H54 (cell line): ENCODE data around the gene MAST2.
"Not testable (repeated sequence)": the region's sequence is repeated elsewhere in the genome, so short reads cannot be mapped to it uniquely, and the experiment has no call there.

ENCODE experiments used
- DNase-seq: peaks from one replicate; pipeline ENCODE4 v3.0.0; 2011; ENCODE audit warnings: low spot score, mixed read lengths; ENCODE audit not compliant: insufficient read length
- FAIRE-seq: peaks from 3 replicates; lab custom pipeline; 2011; peaks lifted over from hg19 to GRCh38; lab: Jason Lieb, UNC
- POLR2A ChIP-seq: IDR thresholded peaks from 2 replicates; pipeline ENCODE4 v1.6.1; 2011; ENCODE audit warnings: low read depth, mild to moderate bottlenecking, low read length

Gene MAST2

DNA sequence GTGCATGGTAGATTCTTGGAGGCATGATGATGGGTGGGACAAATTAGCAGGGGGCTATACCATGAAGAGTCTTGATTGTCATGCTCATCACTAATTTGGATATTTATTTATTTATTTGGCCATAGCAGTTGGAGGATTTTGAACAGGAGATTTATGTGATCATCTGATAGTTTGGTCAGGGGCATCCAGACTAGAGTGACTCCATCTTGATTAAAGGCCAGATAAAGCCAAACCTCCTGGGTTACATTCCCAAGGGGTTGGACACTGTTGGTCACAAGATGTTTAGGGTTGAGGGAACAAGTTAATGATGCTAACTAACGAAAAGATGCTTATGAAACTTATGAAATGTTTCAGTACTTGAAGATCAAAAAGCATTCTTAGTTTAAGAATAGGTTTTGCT lies 139.8 kb downstream of the MAST2 start:
- no peak for TF ChIP-seq POLR2A
- DNase-seq = no peak
- FAIRE-seq = no peak

DNA sequence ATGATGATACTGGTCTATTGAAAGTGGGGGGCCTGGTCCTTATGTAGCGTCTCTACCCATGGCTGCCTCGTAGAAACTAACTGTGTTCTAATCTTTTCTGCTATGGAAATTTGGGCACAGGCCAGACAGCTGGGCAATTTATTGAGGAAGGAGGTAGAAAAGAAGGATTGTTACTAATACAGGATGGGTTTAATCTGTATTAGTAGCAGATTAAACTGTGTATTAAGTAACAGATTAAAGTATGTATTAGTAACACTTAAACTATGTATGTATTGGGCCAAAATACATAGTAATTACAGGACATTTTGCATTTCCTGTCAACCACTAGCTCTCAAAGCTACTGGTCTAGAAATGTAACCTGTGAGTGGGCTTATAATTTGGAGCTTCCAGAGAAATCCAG lies 142.0 kb downstream of the MAST2 start:
- DNase-seq = no peak
- no peak for FAIRE-seq
- no peak for TF ChIP-seq POLR2A

GRCh38 chr1:45949462-45949861 lies 146.1 kb downstream of the MAST2 start:
- DNase-seq, FAIRE-seq: not testable (repeated sequence)

DNA sequence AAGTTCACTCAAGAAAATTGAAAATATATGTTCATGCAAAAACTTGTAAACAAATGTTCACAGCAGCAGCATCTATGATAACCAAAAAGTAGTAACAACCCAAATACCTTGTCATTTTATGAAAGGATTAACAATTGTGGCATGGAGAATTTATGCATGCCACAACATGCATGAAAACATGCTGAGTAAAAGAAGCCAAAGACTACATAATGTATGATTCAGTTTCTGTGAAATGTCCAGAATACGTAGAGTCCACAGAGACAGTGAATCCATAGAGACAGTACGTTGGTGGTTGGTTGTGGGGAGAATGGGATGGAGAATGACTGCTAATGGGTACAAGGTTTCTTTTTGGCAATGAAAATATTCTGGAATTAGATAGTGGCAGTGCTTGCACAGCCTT lies 148.7 kb downstream of the MAST2 start:
- no peak for TF ChIP-seq POLR2A
- FAIRE-seq = no peak
- DNase-seq = no peak

GRCh38 chr1:45953934-45954847 lies 150.8 kb downstream of the MAST2 start:
- FAIRE-seq (peak; percentile 84), DNase-seq (no peak)
- no peak for TF ChIP-seq POLR2A

DNA sequence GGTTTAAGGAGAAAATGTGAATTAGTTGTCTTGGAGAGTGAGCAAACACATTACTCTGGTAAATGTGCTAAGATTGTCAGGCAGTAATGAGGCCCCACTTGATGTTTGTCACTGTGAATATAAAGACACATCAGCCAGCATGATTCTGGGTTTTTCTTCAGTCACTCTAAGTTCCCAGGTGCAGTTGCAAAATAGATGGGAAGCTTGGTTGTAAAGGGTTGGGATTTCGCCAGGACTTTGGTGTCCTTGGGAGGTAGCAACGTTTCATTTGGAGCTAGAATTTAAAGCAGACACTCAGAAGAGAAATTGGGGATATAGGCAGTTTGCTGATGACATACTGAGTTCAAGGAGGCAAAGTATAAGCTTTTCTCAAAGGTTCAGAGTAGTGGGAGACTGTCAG lies 154.3 kb downstream of the MAST2 start:
- FAIRE-seq = no peak
- no peak for DNase-seq
- no peak for TF ChIP-seq POLR2A

GRCh38 chr1:45958317-45958716 lies 154.9 kb downstream of the MAST2 start:
- no peak for FAIRE-seq

DNA sequence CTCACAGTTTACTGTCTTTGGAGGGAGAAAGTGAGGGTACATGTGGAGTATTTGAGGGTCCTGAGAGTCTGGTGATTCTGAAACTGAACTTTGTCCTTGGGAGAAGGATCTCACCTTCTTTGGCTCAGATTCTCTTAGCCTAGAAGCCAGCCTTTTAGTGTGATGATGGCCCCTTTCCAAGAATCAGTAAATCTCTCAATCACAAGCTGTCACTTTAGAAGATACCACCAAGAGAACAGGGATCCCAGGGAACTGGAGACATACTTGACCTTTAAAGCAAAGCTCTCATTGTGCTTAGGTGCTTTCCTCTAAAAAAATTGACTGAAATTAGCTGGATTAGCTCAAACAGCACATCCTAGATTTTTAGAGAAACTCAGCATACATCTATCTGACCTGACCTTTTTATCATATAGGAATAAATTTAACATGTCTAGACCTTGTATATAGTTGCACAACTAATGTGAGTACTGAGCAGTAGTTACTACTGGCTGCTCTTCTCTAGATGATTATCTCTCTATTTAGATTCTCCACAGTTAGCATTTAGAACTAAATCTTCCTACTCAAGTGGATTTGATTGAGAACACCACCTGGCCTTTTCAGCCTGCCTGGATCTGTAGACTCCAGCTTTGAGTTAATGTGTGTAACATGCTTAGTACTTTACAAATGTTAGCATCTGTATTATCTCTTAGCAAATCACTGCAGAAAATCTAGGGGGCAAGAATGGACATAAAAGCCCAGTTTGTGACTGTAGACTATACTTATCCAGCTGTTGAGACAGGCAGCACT lies 157.7 kb downstream of the MAST2 start:
- DNase-seq (no peak), FAIRE-seq (no peak)
- no peak for TF ChIP-seq POLR2A

More at GRCh38 chr1:45958317-45958716, 154.9 kb downstream of the MAST2 start:
- no peak for DNase-seq
- TF ChIP-seq POLR2A = no peak

DNA sequence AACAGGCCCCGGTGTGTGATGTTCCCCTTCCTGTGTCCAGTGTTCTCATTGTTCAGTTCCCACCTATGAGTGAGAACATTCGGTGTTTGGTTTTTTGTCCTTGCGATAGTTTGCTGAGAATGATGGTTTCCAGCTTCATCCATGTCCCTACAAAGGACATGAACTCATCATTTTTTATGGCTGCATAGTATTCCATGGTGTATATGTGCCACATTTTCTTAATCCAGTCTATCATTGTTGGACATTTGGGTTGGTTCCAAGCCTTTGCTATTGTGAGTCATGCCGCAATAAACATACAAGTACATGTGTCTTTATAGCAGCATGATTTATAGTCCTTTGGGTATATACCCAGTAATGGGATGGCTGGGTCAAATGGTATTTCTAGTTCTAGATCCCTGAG lies 158.5 kb downstream of the MAST2 start:
- DNase-seq, FAIRE-seq: not testable (repeated sequence)

DNA sequence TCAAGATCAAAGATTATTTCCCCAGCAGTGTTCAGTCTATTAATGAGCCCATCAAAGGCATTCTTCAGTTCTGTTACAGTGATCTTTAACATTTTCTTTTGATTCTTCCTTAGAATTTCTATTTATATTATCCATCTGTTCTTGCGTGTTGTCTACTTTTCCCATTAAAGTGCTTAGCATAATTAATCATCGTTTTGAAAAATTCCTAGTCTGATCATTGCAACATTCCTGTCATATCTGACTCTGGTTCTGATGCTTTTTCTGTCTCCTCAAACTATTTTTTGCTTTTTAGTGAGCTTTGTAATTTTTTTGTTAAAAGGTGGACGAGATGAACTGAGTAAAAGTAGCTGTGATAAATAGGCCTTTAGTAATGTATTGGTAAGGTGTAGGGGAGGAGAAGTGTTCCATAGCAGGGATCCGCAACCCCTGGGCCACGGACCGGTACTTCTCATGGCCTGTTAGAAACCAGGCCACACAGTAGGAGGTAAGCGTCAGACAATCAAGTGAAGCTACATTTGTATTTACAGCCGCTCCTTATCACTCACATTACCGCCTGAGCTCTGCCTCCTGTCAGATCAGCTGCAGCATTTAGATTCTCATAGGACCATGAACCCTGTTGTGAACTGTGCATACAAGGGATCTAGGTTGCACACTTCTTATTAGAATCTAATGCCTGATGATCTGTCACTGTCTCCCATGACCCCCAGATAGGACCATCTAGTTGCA lies 165.7 kb downstream of the MAST2 start:
- no peak for FAIRE-seq
- TF ChIP-seq POLR2A = no peak

GRCh38 chr1:45969866-45970265 lies 166.5 kb downstream of the MAST2 start:
- no peak for FAIRE-seq
- DNase-seq = no peak
- no peak for TF ChIP-seq POLR2A

More for the DNA sequence above, 165.7 kb downstream of the MAST2 start:
- DNase-seq = no peak

- no peak for FAIRE-seq
- no peak for TF ChIP-seq POLR2A
- no peak for DNase-seq
These were observed 167.9 kb downstream of the MAST2 start for GRCh38 chr1:45971335-45971734.

DNA sequence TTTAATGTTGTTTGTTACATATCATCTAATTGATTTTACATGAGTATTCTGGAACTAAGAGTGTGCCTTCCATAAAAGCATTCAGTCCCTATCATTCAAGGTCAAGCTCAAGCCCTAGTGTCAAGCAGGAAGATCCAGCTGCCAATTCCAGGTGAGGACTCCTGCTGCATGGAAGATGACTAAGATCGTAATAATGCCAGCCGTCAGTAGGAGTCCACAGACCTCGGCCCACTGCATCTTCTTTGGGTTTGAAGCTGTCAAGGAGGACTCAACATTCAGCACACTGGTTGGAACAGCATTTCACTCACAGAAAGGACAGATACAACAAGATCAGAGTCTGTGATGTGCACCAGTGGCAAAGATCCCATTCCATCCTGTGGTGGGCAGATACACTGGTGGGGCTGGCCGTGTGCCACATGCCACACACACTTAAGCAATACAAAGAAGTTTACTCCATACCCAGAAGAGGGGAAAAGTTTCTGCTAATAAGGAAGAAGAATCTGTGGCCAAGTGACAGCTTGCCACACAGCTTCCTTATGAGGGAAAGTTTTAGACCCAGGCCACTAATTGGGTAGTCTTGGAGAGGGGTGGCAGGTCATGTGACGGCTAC lies 168.6 kb downstream of the MAST2 start:
- no peak for TF ChIP-seq POLR2A
- DNase-seq = no peak
- FAIRE-seq = no peak

DNA sequence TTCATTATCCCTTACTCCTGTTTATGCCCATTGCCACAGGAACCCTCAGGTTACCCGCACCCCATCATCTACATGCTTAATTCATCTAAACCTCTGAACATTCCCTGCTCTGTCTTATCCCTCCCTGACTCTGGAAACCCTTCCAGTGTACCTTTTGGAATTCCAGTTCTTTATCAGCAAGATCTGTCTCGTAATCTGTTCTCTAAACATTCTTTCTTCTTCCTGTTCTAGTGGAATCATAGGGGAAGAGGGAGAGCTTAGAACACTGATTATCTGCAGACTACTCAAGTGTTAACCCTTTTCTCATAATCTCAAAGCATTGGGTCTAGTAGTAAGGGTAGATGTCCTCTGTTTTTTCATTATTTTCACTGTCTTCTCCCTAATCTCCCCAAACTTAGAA lies 169.2 kb downstream of the MAST2 start:
- DNase-seq (no peak), FAIRE-seq (no peak)
- TF ChIP-seq POLR2A = no peak
